Neural cell (in vitro differentiated cells): ENCODE results near the gene SERPINA3. TPM values are rescaled to one million over a fixed set of nuclear protein-coding genes. Genes with fewer than 3 reads are reported as not detected.

Source experiments
- H2AFZ ChIP-seq: fragments of 200-600, 300-800 bp; sonication (generic), shearing (Covaris generic); 2 replicates; pipeline ENCODE4 v1.6.0; 2014; ENCODE audit warnings: low read depth, mild to moderate bottlenecking, antibody characterized with exemption, low read length, moderate library complexity
- H3F3A ChIP-seq: fragments of 200-600 bp; shearing (Covaris generic); 2 replicates; pipeline ENCODE4 v1.6.1; 2016; ENCODE audit warnings: mild to moderate bottlenecking, moderate library complexity, mixed read lengths, antibody characterized with exemption, low read length; ENCODE audit not compliant: insufficient read depth, poor library complexity, severe bottlenecking
- H3K27ac ChIP-seq: fragments of 200-600, 300-800 bp; sonication (generic), shearing (Covaris generic); 2 replicates; pipeline ENCODE4 v1.5.1; 2014; ENCODE audit warnings: mild to moderate bottlenecking, low read length, moderate library complexity
- H3K27me3 ChIP-seq: fragments of 300-800, 200-600 bp; sonication (generic), shearing (Covaris generic); 2 replicates; pipeline ENCODE4 v1.6.0; 2014; ENCODE audit warnings: mild to moderate bottlenecking, low read depth, low read length, moderate library complexity; ENCODE audit not compliant: insufficient read depth
- H3K36me3 ChIP-seq: fragments of 300-800, 200-600 bp; sonication (generic), shearing (Covaris generic); 2 replicates; pipeline ENCODE4 v1.5.1; 2014; ENCODE audit warnings: mild to moderate bottlenecking, antibody characterized with exemption, low read length, moderate library complexity; ENCODE audit not compliant: insufficient read depth
- H3K4me2 ChIP-seq: fragments of 300-800, 200-600 bp; sonication (generic), shearing (Covaris generic); 2 replicates; pipeline ENCODE4 v1.6.0; 2014; ENCODE audit warnings: mild to moderate bottlenecking, low read length
- H3K4me3 ChIP-seq: fragments of 300-800, 200-600 bp; sonication (generic), shearing (Covaris generic); 2 replicates; pipeline ENCODE4 v1.5.1; 2014; ENCODE audit warnings: mild to moderate bottlenecking, low read length, moderate library complexity
- H3K79me2 ChIP-seq: fragments of 200-600 bp; shearing (Covaris generic); replicated peaks from 2 replicates; pipeline ENCODE4 v1.6.0; 2014; ENCODE audit warnings: mild to moderate bottlenecking, low read length, moderate library complexity; ENCODE audit not compliant: insufficient read depth
- H3K9ac ChIP-seq: fragments of 300-800, 200-600 bp; sonication (generic), shearing (Covaris generic); 2 replicates; pipeline ENCODE4 v1.6.1; 2016; ENCODE audit warnings: mild to moderate bottlenecking, low read length, mixed read lengths
- H3K9me2 ChIP-seq: fragments of 200-600 bp; shearing (Covaris generic); 2 replicates; pipeline ENCODE4 v1.6.1; 2016; ENCODE audit warnings: mild to moderate bottlenecking, low read length, mixed read lengths; ENCODE audit not compliant: insufficient read depth
- H3K9me3 ChIP-seq: fragments of 200-600, 300-800 bp; sonication (generic), shearing (Covaris generic); 2 replicates; pipeline ENCODE4 v1.6.1; 2016; ENCODE audit warnings: mild to moderate bottlenecking, mixed run types, low read length, moderate library complexity, mixed read lengths
- H4K20me1 ChIP-seq: fragments of 200-600 bp; shearing (Covaris generic); 2 replicates; pipeline ENCODE4 v1.6.1; 2016; ENCODE audit warnings: mild to moderate bottlenecking, mixed run types; ENCODE audit not compliant: insufficient read depth
- CTCF ChIP-seq: fragments of 450-650 bp; IDR thresholded peaks from 2 replicates; pipeline ENCODE4 v1.5.1; 2014; ENCODE audit warnings: antibody characterized with exemption, mild to moderate bottlenecking, moderate library complexity; ENCODE audit not compliant: poor library complexity, severe bottlenecking
- EP300 ChIP-seq: fragments of 450-650 bp; conservative IDR thresholded peaks from 2 replicates; pipeline ENCODE4 v1.6.1; 2014; ENCODE audit warnings: antibody characterized with exemption, mild to moderate bottlenecking, moderate library complexity; ENCODE audit not compliant: poor library complexity, severe bottlenecking
- EZH2 ChIP-seq: fragments of 200-600, 300-800 bp; shearing (Covaris generic), sonication (generic); IDR thresholded peaks from 2 replicates; pipeline ENCODE4 v1.6.1; 2014; ENCODE audit warnings: antibody characterized with exemption, low read length, borderline replicate concordance, mild to moderate bottlenecking; ENCODE audit not compliant: insufficient read depth, poor library complexity, severe bottlenecking
- MXI1 ChIP-seq: fragments of 450-650 bp; conservative IDR thresholded peaks from 2 replicates; pipeline ENCODE4 v1.6.1; 2014; ENCODE audit warnings: antibody characterized with exemption, mild to moderate bottlenecking; ENCODE audit not compliant: poor library complexity, severe bottlenecking
- POLR2AphosphoS5 ChIP-seq: IDR thresholded peaks from 2 replicates; pipeline ENCODE4 v1.6.1; 2012
- RAD21 ChIP-seq: fragments of 450-650 bp; conservative IDR thresholded peaks from 2 replicates; pipeline ENCODE4 v1.6.1; 2014; ENCODE audit warnings: antibody characterized with exemption, mild to moderate bottlenecking, moderate library complexity
- REST ChIP-seq: IDR thresholded peaks from 2 replicates; pipeline ENCODE4 v1.6.1; 2012; ENCODE audit warnings: borderline replicate concordance
- SMC3 ChIP-seq: fragments of 450-650 bp; conservative IDR thresholded peaks from 2 replicates; pipeline ENCODE4 v1.6.1; 2014; ENCODE audit warnings: antibody characterized with exemption, mild to moderate bottlenecking, moderate library complexity; ENCODE audit not compliant: poor library complexity
- TAF1 ChIP-seq: IDR thresholded peaks from 2 replicates; pipeline ENCODE4 v1.6.1; 2012; ENCODE audit warnings: low read depth
- polyA plus RNA-seq: library from polyadenylated mRNA; depleted of rRNA; stranded (reverse); fragments of >200 nt; gene quantifications from 2 replicates; pipeline ENCODE4 v1.2.3, GENCODE V29; 2014

SERPINA3 gene
- polyA plus RNA-seq, 1 donor from 2014 or later, result not detected

GRCh38 chr14:94617366-94617941 lies 5.3 kb downstream of the SERPINA3 start:
- Histone ChIP-seq H3K27me3 (no peaks in the 10 kb centered on the region), H2AFZ (no peak overlapping the region), H3K79me2 (no peaks in the 10 kb centered on the region), H3K9me3 (peaks cover 10% of the 10 kb centered on the region), H3K9me2 (no peaks in the 10 kb centered on the region), H3K4me3 (no peak overlapping the region), H3K4me2 (no peak overlapping the region), H3K27ac (no peak overlapping the region), H3F3A (no peaks in the 10 kb centered on the region), H3K9ac (no peak overlapping the region), H3K36me3 (no peaks in the 10 kb centered on the region), H4K20me1 (no peaks in the 10 kb centered on the region)
- TF ChIP-seq REST (no peak), SMC3 (no peak)

- no peaks in the 10 kb centered on the region for H3K36me3 ChIP-seq
- TF ChIP-seq MXI1, result no peak
- TF ChIP-seq EP300, result no peak
- no peak for TF ChIP-seq POLR2AphosphoS5
- no peak for TF ChIP-seq EZH2
- no peak for TF ChIP-seq CTCF
- TF ChIP-seq REST, result no peak
- TF ChIP-seq TAF1, result no peak
- no peak for TF ChIP-seq SMC3
- TF ChIP-seq RAD21, result no peak
- H4K20me1 ChIP-seq, result no peaks in the 10 kb centered on the region
- H3F3A ChIP-seq, result no peaks in the 10 kb centered on the region
- H3K9me2 ChIP-seq, result no peaks in the 10 kb centered on the region
- no peaks in the 10 kb centered on the region for H3K27me3 ChIP-seq
- no peak overlapping the region for H3K9ac ChIP-seq
- no peaks in the 10 kb centered on the region for H3K79me2 ChIP-seq
- H3K4me2 ChIP-seq, result no peak overlapping the region
- H2AFZ ChIP-seq, result no peak overlapping the region
- H3K4me3 ChIP-seq, result no peak overlapping the region
- H3K9me3 ChIP-seq, result peaks cover 10% of the 10 kb centered on the region
- H3K27ac ChIP-seq, result no peak overlapping the region
These were observed 6.0 kb downstream of the SERPINA3 start for GRCh38 chr14:94617988-94618822.
